Karpas-422 (cell line): Measurements from ENCODE around the gene ITGB1. TPM values are rescaled to one million over a fixed set of nuclear protein-coding genes. Genes with fewer than 3 reads are reported as not detected.

Experiments used
- DNase-seq: peaks from one replicate; pipeline ENCODE4 v3.0.0-alpha.2; 2015
- H2AFZ ChIP-seq: fragments of 200-600 bp; sonication (generic); 2 replicates; pipeline ENCODE4 v1.6.1; 2014; ENCODE audit warnings: antibody characterized with exemption, low read length, mixed read lengths
- H3K27ac ChIP-seq: fragments of 200-600 bp; sonication (generic); 2 replicates; pipeline ENCODE4 v1.5.1; 2014; ENCODE audit warnings: mild to moderate bottlenecking, low read length, moderate library complexity
- H3K27me3 ChIP-seq: fragments of 200-600 bp; sonication (generic); 2 replicates; pipeline ENCODE4 v1.6.1; 2014; ENCODE audit warnings: low read length, mixed read lengths
- H3K36me3 ChIP-seq: fragments of 200-600 bp; sonication (generic); 2 replicates; pipeline ENCODE4 v1.6.1; 2014; ENCODE audit warnings: low read length, mixed read lengths; ENCODE audit not compliant: insufficient read depth
- H3K4me1 ChIP-seq: fragments of 200-600 bp; sonication (generic); 2 replicates; pipeline ENCODE4 v1.6.1; 2014; ENCODE audit warnings: mild to moderate bottlenecking, low read length, mixed read lengths
- H3K4me2 ChIP-seq: fragments of 200-600 bp; sonication (generic); 2 replicates; pipeline ENCODE4 v1.6.1; 2014; ENCODE audit warnings: low read length, low read depth, mild to moderate bottlenecking; ENCODE audit not compliant: poor library complexity, severe bottlenecking
- H3K4me3 ChIP-seq: fragments of 200-600 bp; sonication (generic); 2 replicates; pipeline ENCODE4 v1.5.1; 2014; ENCODE audit warnings: mild to moderate bottlenecking, antibody characterized with exemption, low read length, mixed read lengths
- H3K79me2 ChIP-seq: fragments of 200-600 bp; sonication (generic); 2 replicates; pipeline ENCODE4 v1.6.1; 2014; ENCODE audit warnings: mild to moderate bottlenecking, low read length, mixed read lengths
- H3K9ac ChIP-seq: fragments of 200-600 bp; sonication (generic); 2 replicates; pipeline ENCODE4 v1.6.0; 2014; ENCODE audit warnings: low read length
- H3K9me2 ChIP-seq: fragments of 200-600 bp; sonication (generic), shearing (Covaris generic); replicated peaks from 2 replicates; pipeline ENCODE4 v1.6.0; 2014; ENCODE audit warnings: mild to moderate bottlenecking, low read length, moderate library complexity; ENCODE audit not compliant: insufficient read depth
- H3K9me3 ChIP-seq: fragments of 300-700, 200-600 bp; sonication (generic); 2 replicates; pipeline ENCODE4 v1.6.1; 2014; ENCODE audit warnings: low read length, mixed read lengths
- H4K20me1 ChIP-seq: fragments of 200-600 bp; sonication (generic); 2 replicates; pipeline ENCODE4 v1.6.1; 2014; ENCODE audit warnings: mild to moderate bottlenecking, antibody characterized with exemption, low read length, low read depth; ENCODE audit not compliant: insufficient read depth
- total RNA-seq: library from RNA; depleted of rRNA; stranded (reverse); fragments of >200 nt; shearing (Covaris generic); gene quantifications from 2 replicates; pipeline ENCODE4 v1.2.3, GENCODE V29; 2014; ENCODE audit warnings: low replicate concordance

ITGB1 gene
- total RNA-seq, 1 experiment from 2014 or later: 559 TPM

DNA sequence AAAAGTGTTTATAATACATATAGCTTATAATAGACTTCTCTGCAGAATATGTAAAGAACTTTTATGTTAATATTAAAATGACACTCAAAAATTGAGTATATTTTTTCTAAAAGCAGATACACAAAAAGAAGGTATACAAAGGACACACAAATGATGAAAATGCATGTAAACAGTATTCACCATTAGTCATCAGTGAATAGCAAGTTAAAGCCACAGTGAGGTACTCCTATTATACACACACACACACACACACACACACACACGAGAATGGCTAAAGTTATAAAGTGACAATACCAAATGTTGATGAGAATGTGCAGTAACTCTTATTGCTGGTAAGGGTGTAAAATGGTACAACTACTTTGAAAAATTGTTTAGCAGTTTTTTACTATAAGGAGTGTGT is 92.9 kb downstream of the ITGB1 start:
- no peak overlapping the region for H3K9ac ChIP-seq
- H3K4me1 ChIP-seq: no peaks in the 10 kb centered on the region; the same call in 1 of the 2 replicates
- no peak overlapping the region for H3K4me2 ChIP-seq
- no peak overlapping the region for H2AFZ ChIP-seq
- H3K27ac ChIP-seq: no peak overlapping the region
- H3K9me2 ChIP-seq: no peaks in the 10 kb centered on the region
- no peaks in the 10 kb centered on the region for H3K27me3 ChIP-seq
- no peaks in the 10 kb centered on the region for H3K79me2 ChIP-seq
- H4K20me1 ChIP-seq: no peaks in the 10 kb centered on the region
- no peaks in the 10 kb centered on the region for H3K36me3 ChIP-seq
- H3K9me3 ChIP-seq: no peaks in the 10 kb centered on the region
- H3K4me3 ChIP-seq: no peak overlapping the region
- DNase-seq: no peak

DNA sequence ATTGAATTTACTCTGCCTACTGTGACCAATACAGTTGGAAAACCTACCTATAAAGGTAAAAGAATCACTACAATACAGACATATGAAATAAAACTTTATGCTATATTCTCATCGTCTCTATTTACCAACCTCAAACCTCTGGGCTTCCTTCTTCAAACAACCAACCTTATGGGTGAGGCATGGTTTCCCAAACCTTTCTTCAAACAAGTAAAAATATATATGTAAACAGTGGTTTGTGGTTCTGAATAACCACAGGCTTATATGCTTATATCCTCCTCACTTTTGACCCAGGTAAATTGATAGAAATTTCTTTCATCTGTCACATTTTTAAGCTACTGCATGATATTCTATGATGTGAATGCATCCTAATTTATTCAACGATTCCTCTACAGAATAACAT is 103.6 kb downstream of the ITGB1 start:
- Histone ChIP-seq H3K79me2 (no peaks in the 10 kb centered on the region), H3K9me2 (no peaks in the 10 kb centered on the region), H3K27ac (no peak overlapping the region), H3K27me3 (no peaks in the 10 kb centered on the region), H2AFZ (no peak overlapping the region), H3K4me2 (no peak overlapping the region), H4K20me1 (no peaks in the 10 kb centered on the region), H3K36me3 (no peaks in the 10 kb centered on the region), H3K9ac (no peak overlapping the region), H3K4me3 (no peak overlapping the region), H3K9me3 (no peaks in the 10 kb centered on the region), H3K4me1 (peaks cover 9% of the 10 kb centered on the region)
- DNase-seq: no peak

- Histone ChIP-seq H3K9ac (no peak overlapping the region), H3K4me3 (no peak overlapping the region), H2AFZ (no peak overlapping the region), H4K20me1 (no peaks in the 10 kb centered on the region), H3K27me3 (no peaks in the 10 kb centered on the region), H3K4me1 (peaks cover 9% of the 10 kb centered on the region), H3K27ac (no peak overlapping the region), H3K79me2 (no peaks in the 10 kb centered on the region), H3K36me3 (no peaks in the 10 kb centered on the region), H3K9me3 (no peaks in the 10 kb centered on the region), H3K9me2 (no peaks in the 10 kb centered on the region), H3K4me2 (no peak overlapping the region)
- no peak for DNase-seq
Observed at GRCh38 chr10:32851301-32851700, 106.7 kb downstream of the ITGB1 start.
